NOMO-1 treated with DMSO at 0.1 percent for 48 hours (cell line): ENCODE measurements around the gene SOHLH2.

Source experiments
- DNase-seq: peaks from one replicate; lab custom pipeline; 2025; ENCODE audit not compliant: unreplicated experiment; lab: John Stamatoyannopoulos, UW

SOHLH2 gene, protein sequence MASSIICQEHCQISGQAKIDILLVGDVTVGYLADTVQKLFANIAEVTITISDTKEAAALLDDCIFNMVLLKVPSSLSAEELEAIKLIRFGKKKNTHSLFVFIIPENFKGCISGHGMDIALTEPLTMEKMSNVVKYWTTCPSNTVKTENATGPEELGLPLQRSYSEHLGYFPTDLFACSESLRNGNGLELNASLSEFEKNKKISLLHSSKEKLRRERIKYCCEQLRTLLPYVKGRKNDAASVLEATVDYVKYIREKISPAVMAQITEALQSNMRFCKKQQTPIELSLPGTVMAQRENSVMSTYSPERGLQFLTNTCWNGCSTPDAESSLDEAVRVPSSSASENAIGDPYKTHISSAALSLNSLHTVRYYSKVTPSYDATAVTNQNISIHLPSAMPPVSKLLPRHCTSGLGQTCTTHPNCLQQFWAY

DNA sequence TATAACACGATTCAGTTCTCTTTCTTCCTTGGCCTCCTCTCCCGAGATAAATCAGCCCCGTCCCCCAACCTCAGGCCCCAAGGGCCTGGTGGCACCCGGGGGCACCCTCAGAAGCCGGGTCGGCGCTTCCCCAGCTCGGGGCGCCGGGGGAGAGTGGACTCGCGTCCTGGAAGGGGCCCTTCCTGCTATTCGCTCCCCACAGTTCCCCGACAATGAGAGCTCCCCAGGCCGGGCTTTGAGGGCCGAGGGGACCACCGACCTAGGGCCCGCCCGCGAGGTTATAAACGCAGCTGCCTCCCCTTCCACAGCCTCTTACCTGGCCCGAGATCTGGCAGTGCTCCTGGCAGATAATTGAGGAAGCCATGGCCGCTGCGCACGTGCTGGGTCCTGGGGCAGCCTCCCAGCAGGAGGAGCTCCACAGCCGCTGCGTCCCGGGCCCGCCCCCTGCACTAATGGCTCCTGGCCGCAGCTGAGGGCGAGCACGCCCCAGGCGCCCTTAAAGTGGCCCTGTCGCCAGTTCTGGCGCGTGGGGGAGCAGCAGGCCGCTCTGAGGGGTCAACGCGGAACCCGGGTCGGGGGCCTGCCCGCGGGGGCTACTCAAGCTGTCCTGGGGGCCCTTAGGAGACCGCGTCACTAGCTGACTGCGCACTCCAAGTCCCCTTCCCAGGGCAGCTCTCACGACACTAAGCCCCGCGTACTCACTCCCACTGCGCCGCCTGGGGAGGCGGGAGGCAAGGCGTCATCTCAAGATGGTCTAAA, at the start of gene SOHLH2:
TSS of gene SOHLH2 (minus strand) at position 394 of the 759 bp plus-strand sequence. CDS start at position 364, 30 bp downstream.
- no peak for DNase-seq

DNA sequence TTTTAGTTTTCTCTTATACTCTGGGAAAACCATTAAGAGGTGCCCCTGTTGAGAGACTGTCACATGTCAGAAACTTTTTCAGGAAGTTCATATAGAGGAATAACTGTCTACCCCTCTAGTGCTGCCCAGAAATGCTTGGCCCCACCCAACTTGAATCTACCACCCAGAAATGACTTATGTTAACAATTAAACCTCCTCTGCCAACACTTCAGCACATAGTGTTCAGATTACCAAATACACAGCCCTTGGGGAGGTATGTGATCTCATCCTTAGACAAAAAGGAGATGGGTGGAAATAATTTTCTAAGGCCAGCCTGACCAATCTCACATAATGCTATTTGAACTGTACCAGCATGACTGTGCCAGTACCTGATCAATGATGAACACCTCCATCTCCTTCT, 47.6 kb upstream of the SOHLH2 start:
- no peak for DNase-seq

DNA sequence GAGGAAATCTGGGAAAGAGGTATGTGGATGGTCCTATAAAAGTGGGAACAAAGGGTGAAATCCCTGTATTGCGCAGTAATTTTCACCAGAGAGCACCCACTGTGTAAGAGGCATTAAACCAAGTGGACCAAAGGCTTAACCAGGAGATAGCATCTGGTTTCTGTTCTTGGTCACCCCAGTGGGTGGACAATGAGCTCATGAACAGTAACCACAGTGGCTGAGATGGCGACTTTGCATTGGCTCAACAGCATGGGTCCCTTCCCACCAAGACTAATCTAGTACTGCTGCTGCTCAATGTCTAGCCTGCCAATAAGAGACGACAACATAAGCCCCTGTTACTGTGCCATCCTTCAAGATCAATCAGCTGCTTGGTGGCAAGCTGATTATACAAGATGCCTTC, 46.7 kb upstream of the SOHLH2 start:
- DNase-seq: no peak

DNA sequence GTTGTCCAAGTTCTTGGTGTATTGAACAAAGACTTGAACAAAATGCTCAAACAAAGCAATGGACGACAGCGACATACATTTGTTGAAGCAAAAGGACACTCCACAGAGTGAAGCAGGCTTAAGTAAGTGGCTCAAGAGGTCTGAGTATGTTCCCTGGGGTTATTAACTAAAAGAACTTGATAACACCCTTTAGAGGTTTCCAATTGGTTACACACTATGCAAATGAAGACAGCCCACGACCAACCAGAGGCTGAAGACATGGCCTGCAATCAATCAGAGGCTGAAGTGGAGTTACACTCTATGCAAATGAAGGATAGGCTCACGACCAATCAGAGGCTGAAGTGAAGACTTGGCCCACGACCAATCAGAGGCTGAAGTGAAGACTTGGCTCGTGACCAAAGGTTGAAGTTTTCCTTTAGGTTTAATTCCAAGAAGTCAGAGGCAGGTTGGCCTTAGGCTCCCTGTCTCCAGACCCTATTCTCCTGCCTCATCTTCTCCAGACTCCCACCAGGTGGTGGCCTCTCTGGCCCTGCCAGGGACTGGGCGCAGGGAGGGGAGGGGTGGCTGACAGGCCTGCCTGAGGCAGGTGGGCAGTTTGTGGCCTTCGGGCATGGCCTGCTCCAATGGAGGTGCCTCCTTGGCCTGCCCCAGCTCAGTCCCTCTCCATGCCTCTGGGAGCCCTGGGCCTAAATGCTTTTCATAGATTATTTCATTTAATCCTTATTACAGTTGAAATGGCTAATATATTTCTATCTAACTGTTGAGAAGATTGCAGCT, 45.2 kb upstream of the SOHLH2 start:
- no peak for DNase-seq

DNA sequence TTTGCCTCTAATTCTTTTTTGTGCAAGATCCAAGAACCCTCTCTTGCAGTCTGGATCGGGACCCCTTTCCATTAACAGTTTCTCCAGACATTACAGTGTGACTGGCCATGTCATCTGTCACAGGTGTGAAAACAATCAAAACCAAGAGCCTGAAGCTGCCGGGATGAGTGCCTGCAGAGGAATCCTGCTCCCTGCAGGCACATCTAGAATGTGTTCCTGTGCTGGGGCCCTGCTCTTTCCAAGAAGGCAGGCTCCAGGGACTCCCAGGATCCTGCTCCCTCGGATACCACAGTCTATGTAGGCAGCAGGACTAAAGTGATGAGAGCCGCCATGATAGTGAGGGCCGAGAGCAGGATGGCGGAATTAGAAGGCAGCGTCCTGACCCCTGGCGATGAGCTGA, 44.5 kb upstream of the SOHLH2 start:
- no peak for DNase-seq

DNA sequence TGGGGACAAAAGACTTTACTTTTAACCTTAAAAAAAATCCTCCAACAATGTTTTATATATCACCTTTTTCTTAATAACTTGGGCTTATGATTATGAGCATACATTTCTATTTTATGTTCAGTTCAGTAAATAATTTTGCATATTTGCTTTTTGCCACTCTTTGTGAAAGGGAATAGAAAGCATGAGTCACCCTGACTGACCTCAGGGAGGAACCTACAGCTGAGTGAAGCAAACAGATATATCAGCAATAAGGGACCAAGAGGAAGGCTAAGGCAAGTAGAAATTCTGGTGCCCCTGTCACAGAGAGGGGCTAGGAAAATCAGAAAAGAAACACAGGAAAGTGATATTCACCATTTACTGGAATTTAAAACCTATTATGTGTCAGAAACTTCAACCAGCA, 37.2 kb upstream of the SOHLH2 start:
- DNase-seq: peak; percentile 56

DNA sequence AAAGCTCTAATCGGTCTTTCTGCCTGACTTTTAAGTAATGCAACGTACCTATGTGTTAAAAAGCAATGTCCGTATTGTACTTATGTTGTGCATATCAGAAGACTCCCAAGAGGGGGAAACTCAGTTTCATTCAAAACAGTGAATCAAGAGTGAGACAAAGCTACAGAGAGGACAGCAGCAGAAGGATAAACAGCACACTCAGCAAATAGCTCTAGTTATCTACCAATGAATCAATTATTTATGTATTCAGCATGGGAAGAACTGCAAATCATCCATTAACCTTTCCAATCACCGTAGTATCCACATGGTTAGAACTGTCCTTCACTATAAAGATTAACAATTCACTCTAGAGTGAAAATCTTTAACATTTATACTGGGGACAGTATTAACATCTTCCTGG, 36.7 kb upstream of the SOHLH2 start:
- no peak for DNase-seq

DNA sequence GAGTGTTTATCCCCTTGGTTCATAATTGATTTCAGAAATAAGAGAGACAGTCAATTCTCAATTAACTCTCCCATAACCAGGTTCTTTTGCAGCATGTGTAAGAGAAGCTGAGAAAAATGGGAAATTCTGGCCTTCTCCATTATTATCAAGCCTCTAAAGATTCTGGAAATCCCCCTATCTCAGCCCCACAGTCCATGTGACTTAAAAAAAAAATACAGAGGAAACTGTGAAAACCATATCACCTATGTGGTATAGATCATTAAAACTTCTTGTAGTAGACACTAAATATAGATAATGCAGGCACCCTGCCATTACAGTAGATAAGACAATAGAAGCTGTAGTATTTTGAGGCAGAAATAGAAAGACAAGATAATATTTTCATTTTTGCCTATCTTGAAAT, 34.3 kb upstream of the SOHLH2 start:
- DNase-seq: no peak

DNA sequence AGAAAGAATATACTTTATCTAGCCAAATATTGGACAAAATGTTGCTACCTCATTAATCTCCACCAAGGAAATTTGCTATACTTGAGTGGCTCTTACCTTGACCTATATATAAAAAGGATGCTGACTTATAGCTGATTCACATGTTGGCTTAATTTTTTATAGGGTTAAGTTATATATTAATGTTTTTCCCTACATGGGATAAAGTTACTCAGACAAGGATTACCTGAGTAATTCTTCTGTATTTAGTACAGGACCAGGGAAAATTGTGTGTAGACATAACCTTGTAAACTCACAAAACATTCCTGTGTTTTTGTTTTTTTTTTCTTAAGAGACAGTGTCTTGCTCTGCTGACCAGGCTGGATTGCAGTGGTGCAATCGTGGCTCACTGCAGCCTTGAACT, 30.6 kb upstream of the SOHLH2 start:
- no peak for DNase-seq

DNA sequence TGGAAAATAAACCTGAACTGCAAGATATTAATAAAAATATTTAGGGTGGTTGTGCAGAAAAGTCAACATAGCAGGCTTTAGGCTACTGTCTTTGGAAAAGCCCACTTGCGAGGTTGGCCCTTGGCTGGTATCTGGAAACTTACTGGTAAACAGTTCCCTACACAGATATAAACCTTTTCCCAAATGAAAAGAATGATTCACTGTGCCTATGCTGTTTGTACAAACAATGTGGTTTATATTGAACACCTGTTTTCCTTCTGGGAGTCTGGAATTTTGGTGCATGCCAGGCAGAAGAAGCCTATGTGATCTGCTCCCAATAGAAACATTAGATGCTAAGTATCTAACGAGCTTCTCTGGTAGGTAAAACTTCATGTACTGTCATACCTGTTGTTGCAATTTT, 29.7 kb upstream of the SOHLH2 start:
- no peak for DNase-seq

DNA sequence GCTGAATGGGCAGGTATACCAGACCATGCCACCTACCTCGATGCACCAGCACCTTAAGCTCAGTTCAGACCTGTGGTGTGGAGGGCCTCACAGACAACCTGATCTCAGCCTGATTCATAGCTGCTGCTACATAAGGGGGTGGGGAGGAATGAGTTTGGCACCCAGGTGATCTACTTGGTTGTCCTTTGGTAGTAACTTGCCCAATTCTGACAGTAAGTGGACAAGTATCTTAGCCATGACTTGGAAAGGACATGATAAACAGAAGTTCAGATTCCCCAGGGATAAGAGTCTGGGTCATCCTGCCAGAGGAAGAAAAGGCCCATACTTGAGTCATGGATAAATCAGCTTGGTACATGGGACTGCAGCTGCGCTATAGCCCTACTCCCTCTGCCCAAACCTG, 28.4 kb upstream of the SOHLH2 start:
- DNase-seq: no peak

DNA sequence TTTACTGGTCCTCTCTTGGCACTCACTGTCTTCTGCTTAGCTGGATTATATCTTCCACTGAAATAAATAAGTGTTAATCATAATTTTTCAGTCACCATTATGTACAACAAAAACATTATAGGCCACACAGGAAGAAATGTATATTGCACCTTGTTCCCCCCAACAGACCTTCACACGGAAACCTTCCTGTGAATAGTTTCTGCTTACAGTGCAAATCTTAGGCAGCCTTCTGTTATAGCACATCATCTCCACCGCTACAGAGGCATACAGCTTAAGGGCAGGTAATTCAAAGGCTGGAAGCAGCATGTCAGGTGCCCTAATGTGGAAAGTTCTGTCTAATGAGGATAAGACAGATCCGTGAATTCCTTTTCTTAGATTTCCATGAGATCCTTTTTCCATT, 16.9 kb upstream of the SOHLH2 start:
- no peak for DNase-seq

DNA sequence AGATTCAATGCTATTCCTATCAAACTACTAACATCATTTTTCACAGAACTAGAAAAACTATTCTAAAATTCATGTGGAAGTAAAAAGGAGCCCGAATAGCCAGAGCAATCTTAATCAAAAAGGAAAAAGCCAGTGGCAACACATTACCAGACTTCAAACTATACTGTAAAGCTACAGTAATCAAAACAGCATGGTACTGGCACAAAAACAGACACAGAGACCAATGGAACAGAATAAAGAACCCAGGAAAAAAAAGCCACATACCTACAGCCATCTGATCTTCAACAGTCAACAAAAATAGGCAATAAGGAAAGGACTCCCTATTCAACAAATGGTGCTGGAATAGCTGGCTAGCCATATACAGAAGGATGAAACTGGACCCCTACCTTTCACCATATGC, 10.4 kb upstream of the SOHLH2 start:
- DNase-seq: no peak

DNA sequence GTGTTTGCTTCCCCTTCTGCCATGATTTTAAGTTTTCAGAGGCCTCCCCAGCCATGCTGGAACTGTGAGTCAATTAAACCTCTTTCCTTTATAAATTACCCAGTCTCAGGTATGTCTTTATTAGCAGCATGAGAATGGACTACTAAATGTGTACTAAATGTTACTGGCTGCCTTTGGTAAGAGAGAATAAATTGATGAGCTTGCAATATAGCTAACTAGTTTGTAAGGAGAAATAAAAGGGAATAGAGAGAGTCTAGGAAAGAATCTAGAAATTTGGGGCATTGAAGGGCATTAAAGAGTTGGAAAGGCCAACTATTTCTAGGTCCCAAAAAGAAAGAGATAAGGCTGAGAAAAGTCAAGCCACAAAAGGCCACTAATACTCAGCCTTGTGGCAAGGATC, 5.5 kb upstream of the SOHLH2 start:
- DNase-seq: no peak

DNA sequence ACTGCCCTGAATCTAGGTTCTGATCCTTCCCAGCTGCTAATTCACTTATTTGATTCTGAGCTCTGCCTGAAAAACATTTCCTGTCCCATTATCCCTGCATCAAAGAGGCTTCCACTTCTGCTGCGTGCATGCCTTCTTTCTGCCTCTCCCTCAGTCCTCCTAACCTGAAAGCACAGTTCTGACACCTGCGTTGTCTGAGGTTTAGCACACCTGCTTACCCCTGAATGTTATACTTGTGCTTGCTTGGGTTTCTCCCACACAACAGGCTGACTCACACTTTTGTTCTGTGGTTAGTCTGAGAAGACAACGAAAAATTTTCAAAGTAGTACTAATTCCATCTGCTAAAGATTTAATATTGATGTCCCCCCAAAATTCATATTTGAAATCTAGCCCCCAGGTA, 3.1 kb upstream of the SOHLH2 start:
- DNase-seq: no peak

DNA sequence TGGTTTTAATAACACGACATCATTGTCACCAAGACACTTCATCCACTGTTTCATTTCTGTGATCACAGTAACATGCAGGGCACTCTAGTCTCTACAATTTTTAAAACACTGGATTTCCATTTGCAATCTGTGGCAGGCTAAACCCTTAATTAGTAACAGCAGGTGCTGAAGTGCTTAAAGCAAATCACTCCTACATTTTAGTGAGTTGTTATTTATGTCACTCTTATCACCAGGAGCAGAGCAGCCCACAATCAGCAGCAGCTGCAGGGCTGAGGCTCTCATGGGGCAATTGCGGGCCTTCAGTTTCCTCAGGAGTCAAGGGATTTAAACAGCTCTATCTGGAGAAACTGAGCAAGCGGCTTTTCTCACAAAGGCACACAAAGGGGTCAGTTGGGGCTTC, 1.6 kb downstream of the SOHLH2 start:
- DNase-seq: no peak

DNA sequence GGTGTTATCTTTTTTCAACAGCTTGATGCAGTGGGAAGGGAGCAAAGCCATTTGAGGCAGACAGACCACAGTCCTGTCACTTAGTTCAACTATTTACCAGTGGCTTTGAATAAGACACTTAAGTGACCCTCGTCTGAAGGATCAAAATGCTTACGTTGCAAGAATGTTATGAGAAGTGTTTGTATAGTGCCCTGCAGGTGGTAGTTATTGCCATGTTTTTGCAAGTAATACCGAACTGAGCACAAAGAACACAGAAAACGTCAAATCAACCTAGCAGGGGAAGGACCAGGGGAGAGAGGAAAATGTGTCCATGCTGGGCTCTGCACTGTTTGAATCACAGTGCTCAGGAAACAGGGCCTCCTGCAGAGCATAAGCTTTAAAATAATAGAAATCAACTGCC, 2.8 kb downstream of the SOHLH2 start:
- DNase-seq: no peak

DNA sequence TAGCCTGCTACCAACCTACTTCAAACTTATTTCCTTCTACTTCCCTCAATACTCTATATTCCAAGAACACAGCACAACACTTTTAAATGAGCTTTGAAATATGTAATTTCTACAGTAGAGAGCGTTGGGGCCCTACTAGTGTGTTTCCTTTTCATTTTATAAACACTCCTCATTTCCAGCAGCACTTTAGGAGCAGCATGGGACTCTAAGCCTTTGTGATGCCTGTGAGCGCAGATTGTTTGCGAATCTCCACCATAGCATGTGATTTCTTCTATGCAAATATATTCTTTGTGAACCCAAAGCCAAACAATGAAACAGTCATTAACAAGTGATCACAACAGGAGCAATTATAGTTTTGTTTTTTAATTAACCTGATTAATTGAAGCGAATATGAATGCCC, 3.6 kb downstream of the SOHLH2 start:
- DNase-seq: no peak

DNA sequence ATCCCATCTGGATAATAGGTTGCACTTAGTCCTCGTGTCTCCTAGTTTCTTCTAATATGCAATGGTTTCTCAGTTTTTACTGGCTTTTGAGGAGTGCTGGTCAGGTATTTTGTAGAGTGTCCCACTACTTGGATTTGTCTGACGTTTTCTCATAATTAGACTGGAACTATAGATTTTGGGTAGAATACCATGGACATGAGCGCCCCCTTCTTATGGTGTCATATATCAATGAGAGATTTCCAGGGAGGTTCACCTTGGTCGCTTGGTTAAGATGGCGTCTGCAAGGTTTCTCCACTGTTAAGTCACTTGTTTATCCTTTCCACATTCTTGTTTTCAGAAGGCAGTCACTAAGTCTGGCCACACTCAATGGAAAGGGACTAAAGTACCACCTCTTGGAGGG, 6.7 kb downstream of the SOHLH2 start:
- DNase-seq: no peak

DNA sequence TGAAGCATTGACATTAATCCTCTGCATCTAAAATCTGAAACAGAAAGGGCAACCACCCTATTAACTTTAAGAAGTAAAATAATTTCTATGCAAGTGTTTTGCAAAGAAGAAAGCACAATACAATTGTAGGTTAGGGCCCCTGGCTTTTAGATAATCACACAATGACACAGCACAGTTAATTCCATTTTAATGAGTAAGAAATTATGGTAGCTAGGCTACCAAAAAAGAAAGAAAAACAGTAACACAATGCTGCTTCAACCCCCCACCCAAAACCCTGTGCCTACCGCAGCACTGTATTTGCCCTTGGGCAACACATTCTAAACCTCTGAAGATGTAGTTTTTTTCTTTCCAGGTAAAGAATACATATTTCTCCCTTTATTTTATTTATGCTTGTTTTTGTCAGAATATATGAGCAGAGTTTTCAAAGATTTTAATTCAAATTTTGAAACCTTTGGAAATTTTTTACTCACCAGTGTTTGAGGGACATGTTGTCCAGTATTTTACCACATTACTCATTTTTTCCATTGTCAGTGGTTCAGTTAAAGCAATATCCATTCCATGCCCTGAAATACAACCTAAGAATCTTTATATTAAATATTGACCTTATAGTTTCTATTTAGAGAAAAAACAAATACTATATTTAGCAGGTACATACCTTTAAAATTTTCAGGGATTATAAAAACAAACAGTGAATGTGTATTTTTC, 21.1 kb downstream of the SOHLH2 start:
- no peak for DNase-seq

DNA sequence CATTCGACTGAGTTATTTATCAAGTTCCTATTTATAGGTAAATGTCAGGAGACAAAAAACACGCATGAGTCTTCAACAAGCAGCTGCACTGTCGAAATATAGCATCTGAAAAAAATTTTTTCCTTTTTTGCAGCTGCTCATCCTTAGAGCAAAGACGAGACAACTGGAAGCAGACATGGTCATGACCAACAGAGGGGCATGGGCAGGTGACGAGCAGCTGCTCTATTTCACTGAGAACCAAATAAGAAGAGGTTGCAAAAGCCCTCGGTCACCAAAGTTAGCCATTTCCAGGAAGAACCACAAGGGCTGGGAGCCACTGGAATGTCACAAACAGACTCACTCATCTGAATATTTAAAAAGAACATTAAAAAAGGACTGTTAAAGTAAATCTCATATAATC, 22.2 kb downstream of the SOHLH2 start:
- DNase-seq: no peak
